ENCODE data around the gene IMMP2L.

IMMP2L gene

DNA sequence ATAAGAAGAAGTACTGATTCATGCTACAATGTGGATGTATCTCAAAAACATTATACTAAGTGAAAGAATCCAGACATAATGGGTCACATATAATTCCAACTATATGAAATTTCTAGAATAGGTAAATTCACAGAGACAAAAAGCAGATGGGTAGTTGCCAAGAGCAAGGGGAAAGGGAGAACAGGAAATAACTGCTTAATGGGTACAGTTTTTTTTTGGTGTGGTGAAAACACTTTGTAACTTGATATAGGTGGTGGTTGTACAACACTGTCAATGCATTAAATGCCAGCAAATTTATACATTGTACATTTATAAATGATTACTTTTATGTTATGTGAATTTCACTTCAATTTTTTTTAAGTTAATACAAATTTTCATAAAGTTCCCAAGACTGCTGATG lies 490.7 kb downstream of the IMMP2L start:
- no peak overlapping the region for H3K27ac ChIP-seq
- no peaks in the 10 kb centered on the region for H3K27me3 ChIP-seq
- no peak overlapping the region for H3K4me3 ChIP-seq (ENCODE audit: low read depth in 1 of 2, low read length in 1 of 2)
- TF ChIP-seq, protein P1, sequence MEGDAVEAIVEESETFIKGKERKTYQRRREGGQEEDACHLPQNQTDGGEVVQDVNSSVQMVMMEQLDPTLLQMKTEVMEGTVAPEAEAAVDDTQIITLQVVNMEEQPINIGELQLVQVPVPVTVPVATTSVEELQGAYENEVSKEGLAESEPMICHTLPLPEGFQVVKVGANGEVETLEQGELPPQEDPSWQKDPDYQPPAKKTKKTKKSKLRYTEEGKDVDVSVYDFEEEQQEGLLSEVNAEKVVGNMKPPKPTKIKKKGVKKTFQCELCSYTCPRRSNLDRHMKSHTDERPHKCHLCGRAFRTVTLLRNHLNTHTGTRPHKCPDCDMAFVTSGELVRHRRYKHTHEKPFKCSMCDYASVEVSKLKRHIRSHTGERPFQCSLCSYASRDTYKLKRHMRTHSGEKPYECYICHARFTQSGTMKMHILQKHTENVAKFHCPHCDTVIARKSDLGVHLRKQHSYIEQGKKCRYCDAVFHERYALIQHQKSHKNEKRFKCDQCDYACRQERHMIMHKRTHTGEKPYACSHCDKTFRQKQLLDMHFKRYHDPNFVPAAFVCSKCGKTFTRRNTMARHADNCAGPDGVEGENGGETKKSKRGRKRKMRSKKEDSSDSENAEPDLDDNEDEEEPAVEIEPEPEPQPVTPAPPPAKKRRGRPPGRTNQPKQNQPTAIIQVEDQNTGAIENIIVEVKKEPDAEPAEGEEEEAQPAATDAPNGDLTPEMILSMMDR (IDR thresholded peaks at IDR 0.05): no peak
- H3K36me3 ChIP-seq: no peaks in the 10 kb centered on the region
- H3K9me3 ChIP-seq: no peaks in the 10 kb centered on the region
- H3K4me1 ChIP-seq (ENCODE audit: control insufficient read depth in 1 of 2, insufficient read depth in 1 of 2, low read depth in 1 of 2, low read length in 1 of 2): no peaks in the 10 kb centered on the region

DNA sequence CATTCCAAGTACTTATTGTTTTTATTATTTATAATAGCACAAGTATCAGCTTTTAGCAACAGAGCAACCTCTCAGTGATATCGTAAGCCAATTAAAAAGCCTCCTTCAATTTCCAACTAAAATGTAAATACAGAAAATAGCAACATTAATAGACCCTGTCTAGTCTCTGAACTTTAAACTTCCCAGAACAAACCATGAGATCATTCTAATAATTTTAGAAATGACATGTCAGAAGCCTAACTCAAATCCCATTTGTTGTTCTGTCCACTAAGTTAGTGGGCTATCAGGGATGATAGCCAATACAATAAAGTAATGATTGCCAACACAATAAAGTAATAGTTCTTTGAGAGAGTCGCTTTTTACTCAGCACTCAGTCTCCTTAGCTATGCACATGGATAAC lies 493.7 kb downstream of the IMMP2L start:
- no peaks in the 10 kb centered on the region for H3K9me3 ChIP-seq
- H3K27ac ChIP-seq: no peak overlapping the region
- H3K4me3 ChIP-seq (ENCODE audit: low read depth in 1 of 2, low read length in 1 of 2): no peak overlapping the region
- no peaks in the 10 kb centered on the region for H3K36me3 ChIP-seq
- no peaks in the 10 kb centered on the region for H3K27me3 ChIP-seq
- TF ChIP-seq, protein P1 (IDR thresholded peaks at IDR 0.05): no peak
- no peaks in the 10 kb centered on the region for H3K4me1 ChIP-seq (ENCODE audit: control insufficient read depth in 1 of 2, insufficient read depth in 1 of 2, low read depth in 1 of 2, low read length in 1 of 2)

DNA sequence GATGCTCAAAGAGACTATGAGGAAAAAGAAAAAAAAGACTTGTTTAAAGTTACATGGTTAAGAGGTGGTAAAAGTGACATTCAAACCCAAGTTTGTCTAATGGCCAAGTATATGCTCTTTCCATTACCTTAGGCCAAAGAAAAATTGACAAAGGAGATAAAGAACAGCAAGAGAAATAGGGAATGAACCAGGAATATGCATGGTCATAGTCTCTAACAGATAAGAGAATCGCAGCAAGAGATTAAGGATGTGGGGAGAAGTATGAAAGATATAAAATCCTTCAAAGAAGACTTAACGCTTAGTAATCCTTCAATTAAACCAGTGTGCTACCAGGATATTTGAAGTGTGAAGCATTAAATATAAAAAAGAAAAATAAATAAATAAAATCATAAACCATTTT lies 494.6 kb downstream of the IMMP2L start:
- H3K9me3 ChIP-seq: peaks cover 4% of the 10 kb centered on the region
- no peak overlapping the region for H3K27ac ChIP-seq
- H3K27me3 ChIP-seq: no peaks in the 10 kb centered on the region
- no peaks in the 10 kb centered on the region for H3K36me3 ChIP-seq
- TF ChIP-seq, protein P1 (IDR thresholded peaks at IDR 0.05): no peak
- no peaks in the 10 kb centered on the region for H3K4me1 ChIP-seq (ENCODE audit: control insufficient read depth in 1 of 2, insufficient read depth in 1 of 2, low read depth in 1 of 2, low read length in 1 of 2)
- H3K4me3 ChIP-seq (ENCODE audit: low read depth in 1 of 2, low read length in 1 of 2): no peak overlapping the region

DNA sequence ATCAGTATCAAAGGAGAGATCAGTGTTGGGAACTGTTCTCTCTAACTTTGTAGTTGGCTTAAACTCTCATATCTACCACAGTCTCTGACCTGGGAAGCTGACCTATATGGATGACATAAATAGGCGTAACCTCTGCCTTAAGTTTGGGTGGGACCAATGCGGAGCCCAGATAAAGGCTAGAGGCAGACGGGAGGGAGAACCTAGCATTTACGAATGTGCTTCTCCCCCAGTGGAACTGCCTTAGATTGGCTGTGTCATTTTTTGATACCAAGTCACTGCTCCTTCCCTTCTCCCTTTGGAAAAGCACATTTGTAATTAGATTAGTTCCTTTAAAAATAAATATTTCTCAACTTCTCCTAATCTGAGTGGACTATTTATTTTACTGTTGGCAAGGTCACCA lies 495.0 kb downstream of the IMMP2L start:
- H3K36me3 ChIP-seq: no peaks in the 10 kb centered on the region
- H3K9me3 ChIP-seq: peaks cover 4% of the 10 kb centered on the region
- TF ChIP-seq, protein P1 (IDR thresholded peaks at IDR 0.05): no peak
- H3K27ac ChIP-seq: no peak overlapping the region
- H3K4me1 ChIP-seq (ENCODE audit: control insufficient read depth in 1 of 2, insufficient read depth in 1 of 2, low read depth in 1 of 2, low read length in 1 of 2): no peaks in the 10 kb centered on the region
- H3K4me3 ChIP-seq (ENCODE audit: low read depth in 1 of 2, low read length in 1 of 2): no peak overlapping the region
- H3K27me3 ChIP-seq: no peaks in the 10 kb centered on the region

DNA sequence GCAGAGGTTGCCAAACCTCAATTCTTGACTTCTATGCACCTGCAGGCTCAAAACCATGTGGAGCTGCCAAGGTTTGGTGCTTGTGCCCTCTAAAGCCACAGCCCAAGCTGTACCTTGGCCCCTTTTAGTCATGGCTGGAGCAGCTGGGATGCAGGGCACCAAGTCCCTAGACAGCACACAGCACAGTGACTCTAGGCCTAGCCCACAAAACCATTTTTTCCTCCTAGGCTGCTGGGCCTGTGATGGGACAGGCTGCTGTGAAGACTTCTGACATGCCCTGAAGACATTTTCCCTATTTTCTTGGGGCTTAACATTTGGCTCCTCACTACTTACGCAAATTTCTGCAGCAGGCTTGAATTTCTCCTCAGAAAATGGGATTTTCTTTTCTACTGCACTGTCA lies 499.1 kb downstream of the IMMP2L start:
- Histone ChIP-seq H3K9me3 (peaks cover 4% of the 10 kb centered on the region), H3K4me1 (ENCODE audit: control insufficient read depth in 1 of 2, insufficient read depth in 1 of 2, low read depth in 1 of 2, low read length in 1 of 2) (no peaks in the 10 kb centered on the region)

More for the DNA sequence above, 499.1 kb downstream of the IMMP2L start:
- TF ChIP-seq, protein P1 (IDR thresholded peaks at IDR 0.05): no peak
- no peaks in the 10 kb centered on the region for H3K27me3 ChIP-seq
- no peak overlapping the region for H3K4me3 ChIP-seq (ENCODE audit: low read depth in 1 of 2, low read length in 1 of 2)
- no peak overlapping the region for H3K27ac ChIP-seq
- H3K36me3 ChIP-seq: no peaks in the 10 kb centered on the region
